HG03378 (cell line): ENCODE measurements around the gene ATG5.

ENCODE experiments used
- ATAC-seq: cut with Tn5 transposase; IDR thresholded peaks from one replicate; pipeline ENCODE4 v1.9.1; 2021; ENCODE audit warnings: mild to moderate bottlenecking, moderate library complexity; ENCODE audit not compliant: unreplicated experiment

The ATG5 gene

GRCh38 chr6:106325336-106326178 is at the start of gene ATG5:
ATG5 (minus strand) TSS chr6:106325760; CDS start chr6:106316208, 9,552 bp downstream.
- ATAC-seq, result peak; percentile 91

GRCh38 chr6:106373502-106374239 is 48.1 kb upstream of the ATG5 start:
- ATAC-seq, result no peak

GRCh38 chr6:106372838-106373501 is 47.4 kb upstream of the ATG5 start:
- no peak for ATAC-seq

GRCh38 chr6:106370639-106371038 is 45.1 kb upstream of the ATG5 start:
- no peak for ATAC-seq

GRCh38 chr6:106369739-106370138 is 44.2 kb upstream of the ATG5 start:
- ATAC-seq, result no peak

GRCh38 chr6:106363401-106364138 is 38.0 kb upstream of the ATG5 start:
- ATAC-seq, result no peak

- no peak for ATAC-seq
Observed at GRCh38 chr6:106360989-106361430, 35.5 kb upstream of the ATG5 start.

- ATAC-seq, result no peak
Observed at GRCh38 chr6:106360410-106360988, 34.9 kb upstream of the ATG5 start, which contains the start of gene CRYBG1. CRYBG1 (plus strand) TSS chr6:106360717; CDS start chr6:106360909, 192 bp downstream.

- ATAC-seq, result no peak
Observed at GRCh38 chr6:106359959-106360409, 34.4 kb upstream of the ATG5 start.

GRCh38 chr6:106356378-106356777 is 30.8 kb upstream of the ATG5 start:
- no peak for ATAC-seq

- ATAC-seq, result no peak
Observed at GRCh38 chr6:106347219-106347618, 21.7 kb upstream of the ATG5 start.

GRCh38 chr6:106339334-106340029 is 13.9 kb upstream of the ATG5 start:
- ATAC-seq, result peak; percentile 64

GRCh38 chr6:106334646-106335448 is 9.3 kb upstream of the ATG5 start:
- ATAC-seq, result no peak

GRCh38 chr6:106324726-106325335 is 729 bp downstream of the ATG5 start:
- ATAC-seq, result no peak

GRCh38 chr6:106321940-106322339 is 3.6 kb downstream of the ATG5 start:
- ATAC-seq, result no peak

- ATAC-seq, result no peak
Observed at GRCh38 chr6:106318851-106319250, 6.7 kb downstream of the ATG5 start.

GRCh38 chr6:106318061-106318460 is 7.5 kb downstream of the ATG5 start:
- ATAC-seq, result no peak

GRCh38 chr6:106316375-106316766 is 9.2 kb downstream of the ATG5 start:
- no peak for ATAC-seq
